NCI-H526 treated with DMSO at 0.1 percent for 48 hours (cell line): ENCODE results near the gene NIPSNAP3A.

Experiments used
- DNase-seq: peaks from one replicate; lab custom pipeline; 2025; lab: John Stamatoyannopoulos, UW

The NIPSNAP3A gene

DNA sequence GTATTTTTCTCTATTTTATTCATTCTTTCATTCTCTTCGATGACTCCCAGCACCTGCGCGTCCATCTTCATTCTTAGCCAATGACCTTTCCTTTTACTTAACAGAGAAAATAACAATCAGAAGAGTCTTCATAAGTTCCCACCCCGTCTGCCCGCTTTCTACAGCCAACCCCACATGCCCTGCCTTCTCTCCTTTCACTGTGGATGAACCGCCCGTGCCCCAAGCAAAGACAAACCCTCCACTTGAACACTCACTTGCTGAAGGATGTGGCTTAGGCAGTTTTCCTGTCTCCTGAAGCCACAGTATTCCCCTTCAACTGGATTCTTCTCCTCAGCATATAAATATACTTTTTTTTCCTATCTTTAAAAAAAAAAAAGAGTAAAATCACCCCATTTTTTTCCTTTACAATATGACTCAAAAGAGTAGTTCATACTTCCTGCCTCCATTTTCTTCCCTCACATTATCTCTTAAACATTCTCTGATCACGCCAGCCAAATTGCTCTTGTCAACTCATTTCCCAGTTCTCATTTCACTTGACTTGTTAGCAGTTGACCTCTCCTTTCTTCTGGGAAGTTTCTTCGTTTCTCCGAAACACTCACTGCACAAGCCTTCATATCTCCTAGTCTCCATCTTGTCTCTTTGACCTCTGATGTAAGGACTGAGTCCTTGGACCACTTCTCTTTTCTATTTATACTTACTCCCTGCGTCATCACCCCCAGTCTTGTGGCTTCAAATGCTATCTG is 27.5 kb downstream of the NIPSNAP3A start:
- DNase-seq = no peak

- no peak for DNase-seq
These were observed 28.1 kb downstream of the NIPSNAP3A start for GRCh38 chr9:104775574-104775936.

- no peak for DNase-seq
These were observed 28.5 kb downstream of the NIPSNAP3A start for GRCh38 chr9:104775976-104776375.

- no peak for DNase-seq
These were observed 29.3 kb downstream of the NIPSNAP3A start for GRCh38 chr9:104776797-104777196.

- DNase-seq = no peak
These were observed 31.3 kb downstream of the NIPSNAP3A start for GRCh38 chr9:104778802-104779201.

- DNase-seq = no peak
These were observed 31.9 kb downstream of the NIPSNAP3A start for GRCh38 chr9:104779334-104779733.

DNA sequence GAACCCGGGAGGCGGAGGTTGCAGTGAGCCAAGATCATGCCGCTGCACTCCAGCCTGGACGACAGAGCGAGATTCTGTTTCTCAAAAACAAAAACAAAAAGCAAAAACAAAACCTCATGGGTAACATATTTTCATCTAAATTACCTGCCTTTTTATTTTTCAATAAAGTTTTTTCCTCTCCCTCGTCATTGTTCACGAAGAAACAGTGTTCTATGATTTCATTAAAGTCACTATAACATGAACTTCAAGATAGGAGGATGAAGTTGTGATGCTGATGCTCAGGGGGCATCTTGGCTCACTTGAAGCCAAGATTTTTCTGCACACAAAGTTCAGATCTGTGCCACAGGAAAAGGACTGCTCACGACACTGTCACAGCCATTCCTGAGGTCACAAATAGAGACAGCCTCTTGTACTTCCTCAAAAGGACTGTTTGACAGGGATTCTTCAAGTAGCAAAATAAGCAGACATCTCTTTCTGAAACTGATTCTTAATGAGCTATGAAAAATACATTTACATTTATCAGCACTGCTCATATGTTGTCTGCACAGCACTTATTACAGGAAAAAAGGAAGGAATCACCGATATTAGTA is 32.6 kb downstream of the NIPSNAP3A start:
- DNase-seq = no peak

DNA sequence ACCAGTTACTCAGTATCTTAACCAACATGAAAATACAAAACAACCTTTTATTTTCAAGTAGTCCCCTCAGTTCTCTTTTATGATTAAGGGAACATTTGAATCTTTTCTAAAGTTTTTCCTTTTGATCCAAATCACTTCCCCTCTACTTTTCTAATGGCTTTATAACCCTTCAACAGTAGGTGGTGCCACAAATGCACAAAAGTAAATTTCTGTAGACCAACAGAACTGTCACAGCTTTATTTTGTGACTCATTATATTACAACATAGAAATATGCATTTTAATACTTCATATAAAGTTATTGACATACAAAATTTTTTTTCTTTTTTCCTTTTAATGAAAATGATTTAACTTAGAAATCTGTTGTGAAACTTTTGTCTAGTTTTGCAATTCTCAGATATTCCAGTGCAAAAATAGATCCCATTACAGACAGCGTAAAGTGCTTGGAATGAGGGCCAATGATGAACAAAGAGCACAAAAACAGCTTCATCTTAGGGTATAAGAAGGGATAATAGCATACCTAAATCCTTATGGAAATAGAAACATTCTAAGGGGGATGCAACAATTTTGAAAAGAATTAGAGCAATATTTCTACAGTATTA is 33.4 kb downstream of the NIPSNAP3A start:
- DNase-seq = no peak

DNA sequence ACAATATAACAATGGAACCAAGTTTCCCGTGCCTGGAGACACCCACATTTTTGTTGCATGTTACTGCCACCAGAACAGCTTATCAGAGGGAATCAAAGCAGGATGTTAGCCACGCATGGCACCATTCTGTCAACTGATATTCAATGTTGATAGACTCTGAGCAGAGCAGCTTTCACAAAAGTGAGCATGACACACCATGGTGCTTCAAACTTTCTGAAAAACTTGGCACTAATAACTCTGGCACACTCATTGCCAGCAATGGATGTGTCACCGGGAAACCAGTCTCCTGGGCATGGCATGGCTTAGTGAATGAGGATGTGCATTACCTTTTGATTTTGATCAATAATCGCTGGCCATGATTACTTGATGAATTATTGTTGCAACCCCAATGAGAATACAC is 36.1 kb downstream of the NIPSNAP3A start:
- DNase-seq = no peak

- no peak for DNase-seq
These were observed 36.6 kb downstream of the NIPSNAP3A start for GRCh38 chr9:104784098-104784497.

DNA sequence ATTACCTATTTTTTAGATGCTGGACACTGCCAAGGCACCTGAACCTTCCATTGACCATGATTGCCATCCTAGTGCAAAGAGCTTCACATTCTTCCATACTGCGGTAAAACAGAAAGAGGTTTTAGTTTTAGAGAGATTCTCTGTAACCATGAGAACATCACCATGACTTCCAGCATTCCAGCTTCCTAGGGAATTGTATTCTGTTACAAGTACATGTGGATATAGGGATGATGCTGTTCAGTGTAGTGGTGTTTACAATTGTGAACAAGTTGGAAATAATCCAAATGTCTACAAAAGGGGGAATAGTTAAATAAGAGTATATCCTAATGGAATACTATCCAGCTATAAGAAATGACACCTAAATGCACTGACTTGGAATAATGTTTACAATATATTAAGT is 38.8 kb downstream of the NIPSNAP3A start:
- no peak for DNase-seq

DNA sequence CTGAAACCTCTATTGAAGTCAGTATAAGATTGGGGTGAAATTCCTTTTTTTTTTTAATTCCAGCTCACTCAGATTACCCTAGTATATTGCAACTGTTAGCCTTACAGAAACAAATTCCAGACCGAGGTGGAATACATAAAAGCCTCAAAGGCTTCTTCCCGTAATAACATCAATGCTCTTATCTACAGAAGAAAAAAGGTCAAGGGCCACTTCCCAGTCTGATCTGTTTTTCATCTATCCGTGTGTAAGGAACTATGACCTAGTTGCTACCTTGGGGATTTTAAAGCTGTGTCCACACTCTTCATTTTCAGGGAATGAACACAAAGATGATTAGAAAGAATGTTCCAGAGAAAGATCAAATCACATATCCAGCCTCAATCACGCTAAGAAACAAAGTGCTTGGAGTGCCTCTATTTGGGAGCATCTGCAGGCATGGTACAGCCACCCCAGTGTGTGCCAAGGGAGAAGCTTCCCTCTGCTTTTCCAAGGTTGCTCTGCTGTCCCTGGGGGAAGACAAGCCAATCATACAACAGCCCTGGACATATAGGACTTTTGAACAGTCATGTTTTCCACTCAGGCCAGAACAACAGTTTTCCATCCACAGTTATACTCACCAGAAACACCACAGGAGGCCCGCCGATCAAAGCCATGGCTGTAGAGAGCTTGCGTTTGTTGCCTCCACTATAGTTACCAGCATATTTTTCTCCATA is 40.0 kb downstream of the NIPSNAP3A start:
- no peak for DNase-seq

GRCh38 chr9:104788251-104788650 is 40.8 kb downstream of the NIPSNAP3A start:
- no peak for DNase-seq

DNA sequence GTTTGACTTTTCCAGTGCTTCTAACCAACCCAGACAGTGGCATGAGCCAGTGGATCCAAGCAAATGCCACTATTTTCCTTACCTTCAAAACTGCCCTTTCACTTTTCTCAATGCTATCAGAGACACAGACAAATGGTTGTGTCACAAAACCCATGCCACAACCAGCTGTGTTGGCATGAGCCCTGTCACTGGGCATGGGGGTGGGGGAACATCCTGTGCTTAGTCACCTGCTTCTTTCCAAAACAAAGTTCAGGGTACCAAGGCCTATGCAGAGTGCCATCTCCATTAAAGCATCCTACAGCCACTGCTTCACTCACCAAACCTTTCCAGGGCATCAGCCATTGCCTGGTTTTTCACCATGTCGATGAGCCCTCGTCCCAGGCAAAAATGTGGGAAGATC is 46.6 kb downstream of the NIPSNAP3A start:
- no peak for DNase-seq

DNA sequence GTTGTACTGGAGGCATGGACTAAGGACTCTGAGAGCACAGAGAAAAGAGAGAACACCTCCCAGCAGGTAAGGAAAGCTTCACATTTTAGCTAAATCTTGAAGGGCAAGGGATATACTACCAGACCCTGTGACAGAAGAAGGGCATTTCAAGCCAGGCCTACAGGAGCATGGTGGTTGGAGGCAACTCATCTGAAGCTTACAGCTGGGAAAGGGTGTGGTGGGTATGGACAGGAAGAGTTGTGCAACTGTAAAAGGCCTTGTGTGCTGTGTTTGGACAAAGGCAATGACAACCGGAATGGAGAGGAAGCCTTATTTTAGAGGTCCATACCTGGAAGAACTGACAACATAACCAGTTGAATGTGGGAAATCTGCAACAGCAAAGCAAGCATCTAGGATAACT is 47.6 kb downstream of the NIPSNAP3A start:
- DNase-seq = no peak

GRCh38 chr9:104795857-104796256 is 48.4 kb downstream of the NIPSNAP3A start:
- no peak for DNase-seq

GRCh38 chr9:104798209-104798995 is 50.9 kb downstream of the NIPSNAP3A start:
- no peak for DNase-seq

GRCh38 chr9:104800068-104800785 is 52.7 kb downstream of the NIPSNAP3A start:
- no peak for DNase-seq

DNA sequence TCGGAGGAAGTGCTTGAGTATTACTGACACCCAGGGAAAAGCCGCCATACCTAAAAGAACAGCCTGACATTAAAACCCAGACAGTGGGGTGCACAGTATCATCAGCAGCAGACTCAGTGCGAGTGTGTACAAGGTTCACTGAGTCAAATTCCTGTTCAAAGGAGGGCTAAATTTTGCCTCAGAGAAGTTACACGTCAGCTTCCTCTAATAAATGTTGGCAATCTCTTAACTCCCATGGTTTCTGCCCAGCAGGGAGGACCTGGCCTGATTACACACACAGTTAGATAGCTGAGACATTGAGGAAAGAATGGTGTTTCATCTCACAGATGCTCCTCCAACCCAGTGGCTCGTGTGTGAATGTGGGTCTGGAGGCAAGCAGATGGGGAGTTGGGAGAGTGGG is 54.6 kb downstream of the NIPSNAP3A start:
- no peak for DNase-seq

DNA sequence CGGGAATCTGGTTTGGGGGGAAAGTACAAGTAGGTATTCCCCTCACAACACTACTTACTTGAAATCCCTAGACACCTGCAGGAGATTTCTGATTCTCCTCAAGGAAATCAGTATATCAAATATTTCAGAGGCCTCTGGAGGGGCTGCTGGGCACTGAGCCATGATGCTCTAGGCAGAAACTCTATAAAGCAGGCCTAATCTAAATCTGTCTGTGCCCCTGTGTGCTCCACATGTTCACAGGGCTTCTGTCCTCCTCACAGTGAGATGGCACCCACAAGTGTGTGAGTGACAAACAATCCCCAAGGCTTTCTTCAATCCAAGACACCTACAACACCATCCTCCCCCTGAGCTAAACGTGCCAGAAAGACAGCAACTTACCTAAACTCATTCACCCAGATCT is 55.4 kb downstream of the NIPSNAP3A start:
- DNase-seq = no peak

- DNase-seq = no peak
These were observed 58.0 kb downstream of the NIPSNAP3A start for GRCh38 chr9:104805441-104805840.
